A673 (cell line): ENCODE results near the gene HACD2.

Source experiments
- CTCF ChIP-seq: fragments of 300-800, 200-600 bp; sonication (generic); conservative IDR thresholded peaks from 2 replicates; pipeline ENCODE4 v1.5.1; 2017; ENCODE audit warnings: low read depth, mild to moderate bottlenecking, antibody characterized with exemption, low read length, moderate library complexity, mixed read lengths
- EZH2 ChIP-seq: fragments of 200-600 bp; sonication (generic); IDR thresholded peaks from 2 replicates; pipeline ENCODE4 v1.6.1; 2017; ENCODE audit warnings: borderline replicate concordance, low read depth, mild to moderate bottlenecking, mixed read lengths, antibody characterized with exemption, low read length; ENCODE audit not compliant: poor library complexity, severe bottlenecking

GRCh38 chr3:123444023-123444422 lies 140.8 kb downstream of the HACD2 start:
- no peak for TF ChIP-seq CTCF
- no peak for TF ChIP-seq EZH2
